Neural progenitor cell (in vitro differentiated cells): ENCODE data around the gene SLC25A34.

ENCODE experiments used
- CTCF ChIP-seq: fragments of 200-600 bp; sonication (generic); IDR thresholded peaks from 2 replicates; pipeline ENCODE4 v1.5.1; 2017; ENCODE audit warnings: antibody characterized with exemption, mild to moderate bottlenecking
- EZH2 ChIP-seq: fragments of 200-600 bp; sonication (generic); IDR thresholded peaks from 2 replicates; pipeline ENCODE4 v1.6.1; 2017; ENCODE audit warnings: antibody characterized with exemption, mild to moderate bottlenecking, moderate library complexity

- no peak for TF ChIP-seq CTCF
- TF ChIP-seq EZH2: no peak
These were observed 32.3 kb downstream of the SLC25A34 start for GRCh38 chr1:15768388-15768787.
